GM19035 (cell line): ENCODE data around the gene COMMD9.

Experiments
- ATAC-seq: cut with Tn5 transposase; IDR thresholded peaks from one replicate; pipeline ENCODE4 v1.9.1; 2021; ENCODE audit not compliant: unreplicated experiment

The COMMD9 gene

GRCh38 chr11:36258730-36259360, 30.4 kb downstream of the COMMD9 start:
- ATAC-seq: no peak

GRCh38 chr11:36257351-36257750, 31.9 kb downstream of the COMMD9 start:
- no peak for ATAC-seq

GRCh38 chr11:36254713-36255112, 34.5 kb downstream of the COMMD9 start:
- no peak for ATAC-seq

- ATAC-seq: no peak
Observed at GRCh38 chr11:36253238-36253637, 36.0 kb downstream of the COMMD9 start.

- ATAC-seq: no peak
Observed at GRCh38 chr11:36251823-36252222, 37.4 kb downstream of the COMMD9 start.

GRCh38 chr11:36249246-36249645, 40.0 kb downstream of the COMMD9 start:
- no peak for ATAC-seq

- ATAC-seq: no peak
Observed at GRCh38 chr11:36248436-36248835, 40.8 kb downstream of the COMMD9 start.

GRCh38 chr11:36247493-36247892, 41.7 kb downstream of the COMMD9 start:
- ATAC-seq: no peak

GRCh38 chr11:36243641-36244040, 45.6 kb downstream of the COMMD9 start:
- no peak for ATAC-seq

- ATAC-seq: no peak
Observed at GRCh38 chr11:36241497-36241896, 47.7 kb downstream of the COMMD9 start.

GRCh38 chr11:36240801-36241200, 48.4 kb downstream of the COMMD9 start:
- ATAC-seq: no peak

GRCh38 chr11:36240173-36240572, 49.1 kb downstream of the COMMD9 start:
- no peak for ATAC-seq

GRCh38 chr11:36239636-36240035, 49.6 kb downstream of the COMMD9 start:
- ATAC-seq: no peak

- no peak for ATAC-seq
Observed at GRCh38 chr11:36238881-36239280, 50.3 kb downstream of the COMMD9 start.

GRCh38 chr11:36238036-36238631, 51.1 kb downstream of the COMMD9 start:
- no peak for ATAC-seq

- no peak for ATAC-seq
Observed at GRCh38 chr11:36237391-36237790, 51.8 kb downstream of the COMMD9 start.

- ATAC-seq: no peak
Observed at GRCh38 chr11:36235750-36236149, 53.5 kb downstream of the COMMD9 start.

- ATAC-seq: no peak
Observed at GRCh38 chr11:36234825-36235224, 54.4 kb downstream of the COMMD9 start.

- ATAC-seq: no peak
Observed at GRCh38 chr11:36233204-36233603, 56.0 kb downstream of the COMMD9 start.

- ATAC-seq: no peak
Observed at GRCh38 chr11:36230779-36231699, 58.2 kb downstream of the COMMD9 start.

GRCh38 chr11:36229091-36229705, 60.0 kb downstream of the COMMD9 start:
- no peak for ATAC-seq
